ENCODE results near the gene HOXA9.

GRCh38 chr7:27178366-27178765 is 13.0 kb upstream of the HOXA9 start:
- TF ChIP-seq CTCF (IDR thresholded peaks at IDR 0.05) (no peak), POLR2A (IDR thresholded peaks at IDR 0.05) (no peak), POLR2AphosphoS5 (IDR thresholded peaks at IDR 0.05) (no peak)
